ENCODE measurements around the gene OR2AG1.
"Not testable (repeated sequence)": the region's sequence is repeated elsewhere in the genome, so short reads cannot be mapped to it uniquely, and the experiment has no call there.

The OR2AG1 gene

DNA sequence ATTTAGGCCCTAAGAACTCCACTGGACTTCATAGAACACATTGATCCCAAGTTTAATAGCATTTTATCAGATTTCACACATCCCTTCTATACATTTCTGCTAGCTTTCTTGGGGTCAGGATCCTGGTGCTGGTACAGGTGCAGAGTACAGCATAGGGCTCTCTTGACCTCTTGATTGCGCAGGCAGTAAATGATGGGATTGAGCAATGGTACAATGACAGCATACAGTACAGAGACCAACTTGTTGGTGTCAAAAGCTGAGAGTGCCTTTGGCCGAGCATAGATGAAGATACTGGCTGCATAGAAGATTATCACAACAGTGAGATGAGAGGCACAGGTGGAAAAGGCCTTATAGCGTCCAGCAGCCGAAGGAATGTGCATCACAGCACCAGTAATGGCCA, 11.8 kb downstream of the OR2AG1 start:
- DNase-seq = no peak

- no peak for DNase-seq
These were observed 16.6 kb downstream of the OR2AG1 start, which contains the start of gene OR6A2 for GRCh38 chr11:6799402-6799801. TSS of gene OR6A2 (minus strand) at chr11:6799689. CDS start at chr11:6795708, 3,981 bp downstream.

- not testable (repeated sequence) for DNase-seq
These were observed 18.3 kb downstream of the OR2AG1 start for GRCh38 chr11:6801075-6801474.

DNA sequence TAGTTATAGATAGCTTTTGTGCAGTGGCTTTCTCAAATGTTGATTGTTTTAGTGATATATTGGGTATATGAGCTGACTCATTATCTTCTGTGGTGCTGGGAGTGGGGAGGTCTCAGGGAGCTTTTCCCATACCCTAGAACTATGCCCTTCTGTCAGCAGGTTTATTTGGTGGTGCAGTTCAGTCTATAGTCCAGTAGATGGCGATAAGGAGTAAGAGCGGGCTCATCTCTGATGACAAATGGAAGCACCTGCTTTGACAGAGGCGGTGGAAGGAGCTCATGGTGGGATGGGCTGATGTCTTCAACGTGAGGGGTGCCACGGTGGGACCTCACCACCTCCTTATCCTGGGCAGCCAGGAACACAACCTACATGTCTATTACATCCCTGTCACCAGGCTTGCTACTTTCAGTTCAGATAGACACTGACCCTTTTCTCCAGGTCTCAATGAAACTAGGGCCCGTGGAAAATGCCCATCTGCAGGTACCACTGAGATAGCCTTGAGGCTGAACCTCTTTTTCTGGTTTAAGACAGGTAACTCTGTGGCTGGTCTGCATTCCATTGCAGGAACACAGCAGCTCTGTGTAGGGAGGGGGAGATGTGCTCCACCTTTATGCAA, 29.7 kb downstream of the OR2AG1 start:
- peak; percentile 58 for DNase-seq

- no peak for DNase-seq
These were observed 30.8 kb downstream of the OR2AG1 start for GRCh38 chr11:6813656-6814055.

DNA sequence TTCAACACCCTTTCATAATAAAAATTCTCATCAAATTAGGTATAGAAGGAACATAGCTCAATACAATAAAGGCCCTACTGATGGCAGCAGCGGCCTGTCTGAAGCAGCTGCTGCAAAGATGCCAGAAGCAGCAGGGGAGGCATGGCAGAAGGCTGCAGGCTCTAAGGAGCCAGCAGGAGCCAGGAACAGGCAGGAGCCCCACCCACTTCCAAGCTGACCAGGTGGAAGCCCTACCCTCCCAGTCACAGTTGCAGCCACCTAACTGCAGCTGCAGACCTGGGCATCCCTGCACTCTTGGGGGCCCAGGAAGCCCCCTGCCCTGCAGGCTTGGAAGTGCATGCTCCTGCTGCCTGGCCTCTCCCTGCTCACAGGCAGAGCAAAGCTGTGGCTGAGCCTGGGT, 34.9 kb downstream of the OR2AG1 start:
- DNase-seq = no peak

DNA sequence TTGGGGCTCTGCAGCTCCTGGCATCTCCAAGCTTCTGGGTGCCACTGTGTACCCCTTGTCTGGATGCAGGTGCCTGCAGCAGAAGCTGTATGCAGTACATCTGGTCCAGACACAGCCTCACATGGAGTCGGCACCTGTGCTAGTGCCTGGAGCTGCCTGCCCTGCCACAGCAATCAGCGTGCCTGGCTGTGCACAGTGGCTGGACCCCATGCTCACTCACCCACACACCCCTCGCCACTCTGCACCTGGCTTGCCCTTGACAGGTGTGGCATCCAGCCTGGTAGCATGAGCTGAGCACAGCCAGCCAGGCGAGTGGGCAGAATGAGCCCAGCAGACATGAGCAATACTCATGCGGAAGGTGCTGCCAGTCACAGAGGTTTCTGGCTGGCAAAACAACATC, 36.1 kb downstream of the OR2AG1 start:
- no peak for DNase-seq

GRCh38 chr11:6824136-6824823, 41.5 kb downstream of the OR2AG1 start:
- no peak for DNase-seq

- no peak for DNase-seq
These were observed 42.5 kb downstream of the OR2AG1 start for GRCh38 chr11:6825231-6825744.

DNA sequence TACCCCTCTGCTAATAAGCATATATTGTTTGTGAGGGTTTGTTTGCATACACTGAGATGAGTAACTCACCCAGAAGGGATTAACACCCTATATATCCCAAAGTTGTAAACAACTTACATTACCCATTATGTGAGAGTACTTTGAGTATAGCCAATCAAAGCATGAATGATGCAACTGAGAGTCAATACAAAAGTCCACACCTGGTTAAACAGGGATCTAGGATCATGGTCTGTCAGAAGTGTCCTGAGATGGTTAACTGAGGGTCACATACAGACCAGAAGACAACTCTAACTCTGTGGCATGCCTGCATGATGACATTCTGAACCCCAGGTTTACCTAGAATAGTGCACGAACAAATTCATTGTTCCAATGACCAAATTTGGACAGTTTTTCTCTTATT, 45.3 kb downstream of the OR2AG1 start:
- DNase-seq = no peak

GRCh38 chr11:6833356-6833755, 50.5 kb downstream of the OR2AG1 start:
- DNase-seq = no peak

GRCh38 chr11:6834021-6834420, 51.2 kb downstream of the OR2AG1 start:
- no peak for DNase-seq

Measured in CD4-positive, alpha-beta T cell treated with Interleukin-4 for 4 hours (primary cell).